A673 (cell line): ENCODE measurements around the gene FGFBP3. TPM values are rescaled to one million over a fixed set of nuclear protein-coding genes. Genes with fewer than 3 reads are reported as not detected.

Experiments used
- BruUV-seq: library from RNA; stranded (reverse); fragments of 400-500 nt; replicated peaks from 2 replicates; lab custom pipeline; 2021; lab: Mats Ljungman, UMichigan
- CTCF ChIA-PET: fragments of 300-600 bp; sonication (Branson Sonifier 250); formaldehyde crosslinking; loops from one replicate; lab custom pipeline; 2022; ENCODE audit warnings: antibody characterized with exemption; lab: Charles Lee
- POLR2A ChIA-PET: fragments of 300-600 bp; sonication (Branson Sonifier 250); formaldehyde crosslinking; loops from one replicate; lab custom pipeline; 2022; ENCODE audit warnings: antibody characterized with exemption; ENCODE audit not compliant: low non-redundant PET; lab: Charles Lee
- DNase-seq: peaks from one replicate; pipeline ENCODE4 v3.0.0-alpha.2; 2015; ENCODE audit warnings: low spot score
- H3K27ac ChIP-seq: fragments of 200-600 bp; sonication (generic); 2 replicates; pipeline ENCODE4 v1.5.1; 2016; ENCODE audit warnings: mixed run types, low read depth, mild to moderate bottlenecking, mixed read lengths, antibody characterized with exemption, low read length; ENCODE audit not compliant: poor library complexity, severe bottlenecking
- H3K27me3 ChIP-seq: fragments of 200-600 bp; sonication (generic); replicated peaks from 2 replicates; pipeline ENCODE4 v1.6.1; 2017; ENCODE audit warnings: mixed run types, low read depth, mild to moderate bottlenecking, mixed read lengths, antibody characterized with exemption, low read length; ENCODE audit not compliant: insufficient read depth, poor library complexity
- H3K36me3 ChIP-seq: fragments of 200-600 bp; sonication (generic); 2 replicates; pipeline ENCODE4 v1.6.1; 2016; ENCODE audit warnings: mixed run types, mild to moderate bottlenecking, mixed read lengths, antibody characterized with exemption, low read length; ENCODE audit not compliant: insufficient read depth, poor library complexity, severe bottlenecking
- H3K4me1 ChIP-seq: fragments of 200-600 bp; sonication (generic); 2 replicates; pipeline ENCODE4 v1.6.1; 2017; ENCODE audit warnings: mixed run types, mild to moderate bottlenecking, mixed read lengths, antibody characterized with exemption, low read length; ENCODE audit not compliant: insufficient read depth, poor library complexity, severe bottlenecking
- H3K4me3 ChIP-seq: fragments of 200-600 bp; sonication (generic); 2 replicates; pipeline ENCODE4 v1.5.1; 2016; ENCODE audit warnings: low read depth, mixed run types, mild to moderate bottlenecking, mixed read lengths, low read length; ENCODE audit not compliant: poor library complexity, severe bottlenecking
- H3K9me3 ChIP-seq: fragments of 200-600 bp; sonication (generic); 2 replicates; pipeline ENCODE4 v1.6.1; 2016; ENCODE audit warnings: mixed run types, low read depth, mild to moderate bottlenecking, mixed read lengths, antibody characterized with exemption, low read length; ENCODE audit not compliant: poor library complexity, severe bottlenecking
- EZH2 ChIP-seq: fragments of 200-600 bp; sonication (generic); IDR thresholded peaks from 2 replicates; pipeline ENCODE4 v1.6.1; 2017; ENCODE audit warnings: borderline replicate concordance, low read depth, mild to moderate bottlenecking, mixed read lengths, antibody characterized with exemption, low read length; ENCODE audit not compliant: poor library complexity, severe bottlenecking
- intact Hi-C: fragments of 100-400 bp; cut with micrococcal nuclease; formaldehyde crosslinking; loops from one replicate; pipeline ENCODE4 v1.10.0; 2022; ENCODE audit not compliant: unreplicated experiment
- total RNA-seq: library from RNA; stranded (reverse); gene quantifications from 2 replicates; pipeline ENCODE4 v1.2.3, GENCODE V29; 2021
- TF ChIP-seq, protein P1 (sequence below): fragments of 300-800, 200-600 bp; sonication (generic); conservative IDR thresholded peaks from 2 replicates; pipeline ENCODE4 v1.5.1; 2017; ENCODE audit warnings: low read depth, mild to moderate bottlenecking, antibody characterized with exemption, low read length, moderate library complexity, mixed read lengths

Gene FGFBP3
- total RNA-seq, 1 experiment from 2014 or later = 5.7 TPM

DNA sequence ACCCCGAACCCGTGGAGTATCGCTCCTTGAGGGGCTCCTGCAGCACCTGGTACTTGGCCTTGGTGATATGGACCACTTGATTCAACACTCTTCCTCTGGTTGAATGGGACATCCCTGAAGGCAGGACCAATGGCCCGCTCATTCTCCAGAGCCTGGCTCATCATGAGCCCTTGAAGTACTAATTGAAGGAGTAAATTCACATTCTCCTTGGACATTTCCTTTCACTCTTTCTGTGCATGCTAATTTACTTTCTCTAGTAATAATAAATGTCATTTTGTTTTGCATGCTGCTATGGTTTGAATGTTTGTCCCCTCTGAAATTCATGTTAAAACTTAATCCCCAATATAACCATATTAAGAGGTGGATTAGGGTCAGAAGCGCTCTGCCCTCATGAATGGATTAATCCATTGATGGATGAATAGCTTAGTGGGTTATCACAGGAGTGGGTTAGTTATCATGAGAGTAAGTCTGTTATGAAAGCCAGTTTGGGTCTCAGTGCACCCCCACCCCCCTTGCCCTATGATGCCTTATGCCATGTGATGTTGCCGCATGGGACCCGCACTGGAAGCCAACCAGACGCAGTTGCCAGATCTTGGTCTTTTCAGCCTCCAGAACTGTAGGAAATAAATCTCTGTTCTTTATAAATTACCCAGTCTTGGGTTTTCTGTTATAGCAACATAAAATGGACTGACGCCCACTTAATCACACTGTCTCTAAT lies 23.8 kb downstream of the FGFBP3 start:
- CTCF ChIA-PET = no interaction called here
- DNase-seq = no peak
- peaks cover 30% of the 10 kb centered on the region for H3K27me3 ChIP-seq
- POLR2A ChIA-PET = no interaction called here
- no peaks in the 10 kb centered on the region for H3K36me3 ChIP-seq
- no peak overlapping the region for H3K4me3 ChIP-seq
- TF ChIP-seq, protein P1, sequence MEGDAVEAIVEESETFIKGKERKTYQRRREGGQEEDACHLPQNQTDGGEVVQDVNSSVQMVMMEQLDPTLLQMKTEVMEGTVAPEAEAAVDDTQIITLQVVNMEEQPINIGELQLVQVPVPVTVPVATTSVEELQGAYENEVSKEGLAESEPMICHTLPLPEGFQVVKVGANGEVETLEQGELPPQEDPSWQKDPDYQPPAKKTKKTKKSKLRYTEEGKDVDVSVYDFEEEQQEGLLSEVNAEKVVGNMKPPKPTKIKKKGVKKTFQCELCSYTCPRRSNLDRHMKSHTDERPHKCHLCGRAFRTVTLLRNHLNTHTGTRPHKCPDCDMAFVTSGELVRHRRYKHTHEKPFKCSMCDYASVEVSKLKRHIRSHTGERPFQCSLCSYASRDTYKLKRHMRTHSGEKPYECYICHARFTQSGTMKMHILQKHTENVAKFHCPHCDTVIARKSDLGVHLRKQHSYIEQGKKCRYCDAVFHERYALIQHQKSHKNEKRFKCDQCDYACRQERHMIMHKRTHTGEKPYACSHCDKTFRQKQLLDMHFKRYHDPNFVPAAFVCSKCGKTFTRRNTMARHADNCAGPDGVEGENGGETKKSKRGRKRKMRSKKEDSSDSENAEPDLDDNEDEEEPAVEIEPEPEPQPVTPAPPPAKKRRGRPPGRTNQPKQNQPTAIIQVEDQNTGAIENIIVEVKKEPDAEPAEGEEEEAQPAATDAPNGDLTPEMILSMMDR = no peak
- TF ChIP-seq EZH2 = no peak
- intact Hi-C loops = no loop called here
- H3K9me3 ChIP-seq = no peaks in the 10 kb centered on the region
- BruUV-seq = no TSS peak
- H3K27ac ChIP-seq = no peak overlapping the region
- H3K4me1 ChIP-seq = peaks cover 29% of the 10 kb centered on the region

DNA sequence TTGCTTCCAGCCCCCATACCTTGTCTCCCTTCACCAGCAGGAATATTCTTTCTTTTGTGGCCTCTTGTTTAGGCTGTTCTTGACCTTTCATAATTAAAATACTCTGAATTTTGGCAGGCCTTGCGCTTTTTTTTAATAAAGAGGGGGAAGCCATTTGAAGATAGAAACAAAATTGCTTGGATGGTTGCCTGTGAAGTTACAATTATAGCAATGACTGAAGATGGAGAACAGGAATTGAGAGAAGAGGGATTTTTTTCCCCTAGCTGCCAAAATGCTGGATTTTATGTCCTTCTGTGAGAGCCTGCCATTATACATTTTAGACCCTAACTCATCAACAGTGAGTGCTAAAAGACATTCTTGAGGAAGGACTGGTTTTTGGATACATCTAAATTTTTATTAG lies 24.8 kb downstream of the FGFBP3 start:
- no TSS peak for BruUV-seq
- H3K27me3 ChIP-seq = peaks cover 31% of the 10 kb centered on the region
- H3K4me3 ChIP-seq = no peak overlapping the region
- intact Hi-C loops = no loop called here
- CTCF ChIA-PET = interaction anchor here (0.5 kb wide), 1 partner anchor 634 kb away, joined by 3 read pairs; no protein-coding TSS in a partner anchor
- no peak overlapping the region for H3K27ac ChIP-seq
- H3K36me3 ChIP-seq = no peaks in the 10 kb centered on the region
- H3K4me1 ChIP-seq = peaks cover 39% of the 10 kb centered on the region
- TF ChIP-seq, protein P1 = no peak
- TF ChIP-seq EZH2 = no peak
- no peaks in the 10 kb centered on the region for H3K9me3 ChIP-seq
- DNase-seq = no peak
- POLR2A ChIA-PET = no interaction called here

DNA sequence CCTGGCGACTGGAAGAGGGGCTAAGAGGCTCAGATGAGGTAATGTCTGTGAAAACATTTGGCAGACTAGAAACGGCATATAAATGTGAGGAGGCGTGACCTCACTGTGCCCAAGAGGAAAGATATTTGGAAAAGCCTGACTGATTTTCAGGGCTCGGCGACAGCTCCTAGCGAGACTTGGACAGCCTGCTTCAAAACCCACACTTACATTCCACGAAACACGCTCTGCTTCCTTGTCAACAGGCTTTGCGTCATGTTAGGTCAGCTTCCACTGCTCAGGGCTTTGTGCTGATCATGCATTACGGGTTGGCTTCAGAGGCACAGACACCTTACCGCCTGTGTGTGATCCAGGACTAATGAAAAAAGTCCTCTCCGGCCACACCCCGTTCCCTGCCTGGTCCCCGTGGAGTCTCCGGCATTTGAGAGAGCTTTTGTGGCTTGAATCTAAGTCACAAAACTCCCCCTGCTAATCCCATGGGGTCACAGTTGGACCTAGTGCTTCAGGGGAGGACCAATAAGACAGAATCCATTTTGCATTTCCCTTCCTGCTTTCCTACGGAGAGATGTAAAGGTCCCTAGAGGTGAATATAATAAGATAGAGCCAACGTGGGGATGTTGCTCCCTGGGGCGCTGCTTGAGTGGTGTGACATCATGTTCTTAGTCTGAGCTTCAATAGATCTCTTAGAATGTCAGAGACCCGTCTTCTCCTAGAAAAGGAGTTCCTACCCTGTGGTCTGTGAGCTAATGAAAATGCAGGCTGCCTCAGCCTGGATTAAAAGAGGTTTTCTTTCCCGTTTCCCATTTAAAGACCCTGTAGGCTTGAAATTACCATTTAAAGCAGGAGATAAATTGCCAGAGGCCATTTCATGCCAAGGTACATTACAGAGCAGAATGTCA lies 25.5 kb downstream of the FGFBP3 start:
- peaks cover 39% of the 10 kb centered on the region for H3K4me1 ChIP-seq
- H3K36me3 ChIP-seq = no peaks in the 10 kb centered on the region
- H3K27ac ChIP-seq = no peak overlapping the region
- TF ChIP-seq EZH2 = no peak
- TF ChIP-seq, protein P1 = no peak
- DNase-seq = peak; percentile 40
- peaks cover 34% of the 10 kb centered on the region for H3K27me3 ChIP-seq
- no TSS peak for BruUV-seq
- intact Hi-C loops = no loop called here
- H3K9me3 ChIP-seq = no peaks in the 10 kb centered on the region
- ChIA-PET CTCF (interaction anchor here (0.5 kb wide), 1 partner anchor 633 kb away, joined by 3 read pairs; no protein-coding TSS in a partner anchor), POLR2A (no interaction called here)
- no peak overlapping the region for H3K4me3 ChIP-seq
